ENCODE measurements around the gene CHERP.

Gene CHERP

GRCh38 chr19:16542045-16542909 lies at the start of gene CHERP:
Gene CHERP, minus strand, starts transcription at chr19:16542437. Its CDS starts 59 bp downstream, at chr19:16542378.
- peak within 1 kb of the TSS; percentile 94 for H3K4me3 ChIP-seq (ENCODE audit: severe bottlenecking)
- no peak for TF ChIP-seq CTCF (IDR thresholded peaks at IDR 0.05; ENCODE audit: poor library complexity, severe bottlenecking)
- ATAC-seq (ENCODE audit: low read depth): peak; percentile 79
- H3K27me3 ChIP-seq (ENCODE audit: insufficient read depth, poor library complexity, severe bottlenecking): no peaks in the 10 kb centered on the region
- DNase-seq (ENCODE audit: low spot score): peak; percentile 91
- H3K36me3 ChIP-seq (ENCODE audit: low read depth): peaks cover 37% of the 10 kb centered on the region
- no peaks in the 10 kb centered on the region for H3K9me3 ChIP-seq (ENCODE audit: severe bottlenecking)
- peak within 1 kb of the TSS; percentile 61 for H3K27ac ChIP-seq (ENCODE audit: poor library complexity, severe bottlenecking)
- H3K4me1 ChIP-seq (ENCODE audit: insufficient read depth, poor library complexity, severe bottlenecking): peaks cover 5% of the 10 kb centered on the region

- H3K9me3 ChIP-seq (ENCODE audit: severe bottlenecking): no peaks in the 10 kb centered on the region
- H3K27ac ChIP-seq (ENCODE audit: poor library complexity, severe bottlenecking): no peak overlapping the region
- H3K27me3 ChIP-seq (ENCODE audit: insufficient read depth, poor library complexity, severe bottlenecking): no peaks in the 10 kb centered on the region
- peaks cover 13% of the 10 kb centered on the region for H3K4me1 ChIP-seq (ENCODE audit: insufficient read depth, poor library complexity, severe bottlenecking)
- no peak for TF ChIP-seq CTCF (IDR thresholded peaks at IDR 0.05; ENCODE audit: poor library complexity, severe bottlenecking)
- H3K4me3 ChIP-seq (ENCODE audit: severe bottlenecking): no peak overlapping the region
- H3K36me3 ChIP-seq (ENCODE audit: low read depth): no peaks in the 10 kb centered on the region
- DNase-seq (ENCODE audit: low spot score) (no peak), ATAC-seq (ENCODE audit: low read depth) (no peak)
These were observed 48.9 kb upstream of the CHERP start for GRCh38 chr19:16590876-16591802.

GRCh38 chr19:16589917-16590316 lies 47.7 kb upstream of the CHERP start:
- Histone ChIP-seq H3K9me3 (ENCODE audit: severe bottlenecking) (no peaks in the 10 kb centered on the region), H3K27ac (ENCODE audit: poor library complexity, severe bottlenecking) (no peak overlapping the region), H3K4me3 (ENCODE audit: severe bottlenecking) (no peak overlapping the region), H3K36me3 (ENCODE audit: low read depth) (no peaks in the 10 kb centered on the region), H3K4me1 (ENCODE audit: insufficient read depth, poor library complexity, severe bottlenecking) (peaks cover 14% of the 10 kb centered on the region), H3K27me3 (ENCODE audit: insufficient read depth, poor library complexity, severe bottlenecking) (no peaks in the 10 kb centered on the region)
- ATAC-seq (ENCODE audit: low read depth) (no peak), DNase-seq (ENCODE audit: low spot score) (no peak)
- TF ChIP-seq CTCF (IDR thresholded peaks at IDR 0.05; ENCODE audit: poor library complexity, severe bottlenecking): no peak

GRCh38 chr19:16588824-16589577 lies 46.8 kb upstream of the CHERP start:
- H3K9me3 ChIP-seq (ENCODE audit: severe bottlenecking): no peaks in the 10 kb centered on the region
- TF ChIP-seq CTCF (IDR thresholded peaks at IDR 0.05; ENCODE audit: poor library complexity, severe bottlenecking): no peak
- H3K27ac ChIP-seq (ENCODE audit: poor library complexity, severe bottlenecking): no peak overlapping the region
- no peak for ATAC-seq (ENCODE audit: low read depth)
- peaks cover 23% of the 10 kb centered on the region for H3K4me1 ChIP-seq (ENCODE audit: insufficient read depth, poor library complexity, severe bottlenecking)
- no peak overlapping the region for H3K4me3 ChIP-seq (ENCODE audit: severe bottlenecking)
- no peaks in the 10 kb centered on the region for H3K36me3 ChIP-seq (ENCODE audit: low read depth)
- no peak for DNase-seq (ENCODE audit: low spot score)
- no peaks in the 10 kb centered on the region for H3K27me3 ChIP-seq (ENCODE audit: insufficient read depth, poor library complexity, severe bottlenecking)

Measured in RWPE2 (cell line).